ENCODE data around the gene ELOA.
A peak's percentile ranks its signal among the peaks of the same experiment; 100 is the strongest.
"Not testable (repeated sequence)": the region's sequence is repeated elsewhere in the genome, so short reads cannot be mapped to it uniquely, and the experiment has no call there.

The ELOA gene

GRCh38 chr1:23719162-23719820 is 24.0 kb upstream of the ELOA start:
- Mint-ChIP-seq H3K27me3 (no peaks in the 10 kb centered on the region), H3K4me1 (ENCODE audit: low read depth) (peaks cover 30% of the 10 kb centered on the region), H3K4me3 (no peak overlapping the region), H3K27ac (no peak overlapping the region), H3K36me3 (ENCODE audit: low read depth) (peaks cover 2% of the 10 kb centered on the region), H3K9me3 (no peaks in the 10 kb centered on the region)
- no peak for DNase-seq

DNA sequence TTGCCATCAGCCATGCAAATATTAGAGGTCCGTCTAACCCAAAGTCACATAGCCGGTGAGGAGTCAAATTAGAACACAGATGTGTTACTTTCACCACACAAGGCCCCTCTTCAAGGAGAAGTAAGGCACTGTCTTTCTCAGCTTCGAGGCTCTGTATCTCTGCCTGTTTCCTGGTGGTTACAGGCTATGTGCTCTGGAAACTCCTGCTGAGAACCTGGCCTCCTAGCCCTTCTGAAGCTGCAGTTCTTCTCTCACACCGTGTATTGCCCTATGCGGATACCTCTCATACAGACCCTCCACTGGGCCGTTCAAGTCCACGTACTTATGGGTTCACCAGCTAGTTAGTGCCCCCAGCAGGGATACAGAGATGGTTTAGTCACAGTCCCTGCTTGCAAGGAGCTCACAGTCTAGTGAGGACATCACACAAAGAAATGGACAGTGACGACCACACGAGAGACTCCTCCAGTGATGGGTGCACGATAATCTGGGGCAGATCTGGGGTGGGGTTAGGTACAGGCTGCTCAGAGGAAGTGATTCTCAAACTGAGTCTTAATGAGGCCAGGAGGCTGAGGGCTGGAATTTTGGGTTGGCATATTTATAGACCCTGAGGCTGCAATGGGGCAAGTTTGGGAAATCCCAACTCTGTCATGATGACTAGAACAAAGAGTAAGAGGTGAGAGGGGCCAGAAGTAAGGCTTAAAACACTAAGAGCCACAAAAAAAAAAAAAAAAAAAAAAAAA is 22.8 kb upstream of the ELOA start:
- H3K4me3 Mint-ChIP-seq, result peak overlapping the region; percentile 30
- H3K9me3 Mint-ChIP-seq, result no peaks in the 10 kb centered on the region
- peaks cover 2% of the 10 kb centered on the region for H3K36me3 Mint-ChIP-seq (ENCODE audit: low read depth)
- H3K4me1 Mint-ChIP-seq (ENCODE audit: low read depth), result peaks cover 30% of the 10 kb centered on the region
- peak overlapping the region; percentile 82 for H3K27ac Mint-ChIP-seq
- DNase-seq, result no peak
- no peaks in the 10 kb centered on the region for H3K27me3 Mint-ChIP-seq

DNA sequence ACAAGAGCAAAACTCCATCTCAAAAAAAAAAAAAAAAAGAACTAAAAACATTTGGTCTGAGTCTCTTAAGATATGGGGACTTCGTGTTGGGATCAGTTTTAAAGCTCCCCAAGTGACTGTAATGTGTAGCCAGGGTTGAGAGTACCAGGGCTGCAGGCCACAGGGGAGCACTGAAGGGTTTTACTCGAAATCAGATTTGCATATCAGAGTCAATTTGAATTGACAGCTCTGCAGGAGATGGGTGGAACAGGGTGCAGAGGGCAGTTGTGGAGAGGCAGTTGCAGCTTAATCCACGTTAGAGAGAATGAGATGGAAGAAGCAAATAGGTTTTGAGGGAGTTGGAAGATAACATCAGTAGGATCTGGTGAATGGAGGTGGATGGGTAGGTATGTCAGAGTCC is 20.6 kb upstream of the ELOA start:
- no peak for DNase-seq
- Mint-ChIP-seq H3K27me3 (no peaks in the 10 kb centered on the region), H3K9me3 (no peaks in the 10 kb centered on the region), H3K36me3 (ENCODE audit: low read depth) (no peaks in the 10 kb centered on the region), H3K4me3 (no peak overlapping the region), H3K27ac (no peak overlapping the region), H3K4me1 (ENCODE audit: low read depth) (peaks cover 30% of the 10 kb centered on the region)

GRCh38 chr1:23726686-23727085 is 16.6 kb upstream of the ELOA start:
- no peaks in the 10 kb centered on the region for H3K9me3 Mint-ChIP-seq
- peaks cover 10% of the 10 kb centered on the region for H3K4me1 Mint-ChIP-seq (ENCODE audit: low read depth)
- H3K36me3 Mint-ChIP-seq (ENCODE audit: low read depth), result no peaks in the 10 kb centered on the region
- no peak overlapping the region for H3K27ac Mint-ChIP-seq
- H3K27me3 Mint-ChIP-seq, result no peaks in the 10 kb centered on the region
- H3K4me3 Mint-ChIP-seq, result no peak overlapping the region
- no peak for DNase-seq

DNA sequence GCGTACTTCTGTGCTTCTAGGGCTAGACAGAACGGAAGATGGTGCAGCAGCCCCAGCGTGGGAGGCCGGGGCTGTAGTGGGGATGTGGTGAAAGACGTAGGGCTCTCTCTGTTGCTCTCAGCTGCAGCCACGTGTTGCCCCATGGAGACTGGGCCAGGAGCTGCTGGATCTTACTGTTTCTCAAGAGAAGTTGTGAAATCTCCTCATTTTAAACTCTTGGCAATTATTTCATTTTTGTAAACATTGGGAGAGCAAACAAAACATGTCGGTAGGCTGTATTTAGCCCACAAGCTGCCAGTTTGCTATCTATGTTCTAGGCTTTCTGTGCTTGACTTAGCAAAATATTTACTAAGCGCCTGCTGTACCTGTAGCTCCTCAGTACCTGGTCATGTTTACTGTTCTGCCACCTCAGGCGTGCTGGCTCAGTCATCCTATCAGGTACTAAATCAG is 15.9 kb upstream of the ELOA start:
- no peak overlapping the region for H3K4me3 Mint-ChIP-seq
- no peak overlapping the region for H3K27ac Mint-ChIP-seq
- no peaks in the 10 kb centered on the region for H3K27me3 Mint-ChIP-seq
- no peaks in the 10 kb centered on the region for H3K9me3 Mint-ChIP-seq
- no peak for DNase-seq
- no peaks in the 10 kb centered on the region for H3K36me3 Mint-ChIP-seq (ENCODE audit: low read depth)
- H3K4me1 Mint-ChIP-seq (ENCODE audit: low read depth), result peaks cover 13% of the 10 kb centered on the region

GRCh38 chr1:23732363-23733224 is 10.7 kb upstream of the ELOA start:
- H3K4me3 Mint-ChIP-seq, result no peak overlapping the region
- no peaks in the 10 kb centered on the region for H3K9me3 Mint-ChIP-seq
- no peaks in the 10 kb centered on the region for H3K36me3 Mint-ChIP-seq (ENCODE audit: low read depth)
- DNase-seq, result no peak
- H3K27me3 Mint-ChIP-seq, result no peaks in the 10 kb centered on the region
- no peak overlapping the region for H3K27ac Mint-ChIP-seq
- H3K4me1 Mint-ChIP-seq (ENCODE audit: low read depth), result peaks cover 24% of the 10 kb centered on the region

GRCh38 chr1:23733281-23733680 is 10.0 kb upstream of the ELOA start:
- not testable (repeated sequence) for H3K4me3 Mint-ChIP-seq; H3K9me3 Mint-ChIP-seq; DNase-seq; H3K27me3 Mint-ChIP-seq; H3K36me3 Mint-ChIP-seq (ENCODE audit: low read depth); H3K27ac Mint-ChIP-seq
- peaks cover 23% of the 10 kb centered on the region for H3K4me1 Mint-ChIP-seq (ENCODE audit: low read depth)

GRCh38 chr1:23736437-23737134 is 6.7 kb upstream of the ELOA start:
- Mint-ChIP-seq H3K4me3 (no peak overlapping the region), H3K9me3 (no peaks in the 10 kb centered on the region), H3K27me3 (no peaks in the 10 kb centered on the region), H3K27ac (peak overlapping the region; percentile 11), H3K36me3 (ENCODE audit: low read depth) (no peaks in the 10 kb centered on the region), H3K4me1 (ENCODE audit: low read depth) (peaks cover 19% of the 10 kb centered on the region)
- no peak for DNase-seq

DNA sequence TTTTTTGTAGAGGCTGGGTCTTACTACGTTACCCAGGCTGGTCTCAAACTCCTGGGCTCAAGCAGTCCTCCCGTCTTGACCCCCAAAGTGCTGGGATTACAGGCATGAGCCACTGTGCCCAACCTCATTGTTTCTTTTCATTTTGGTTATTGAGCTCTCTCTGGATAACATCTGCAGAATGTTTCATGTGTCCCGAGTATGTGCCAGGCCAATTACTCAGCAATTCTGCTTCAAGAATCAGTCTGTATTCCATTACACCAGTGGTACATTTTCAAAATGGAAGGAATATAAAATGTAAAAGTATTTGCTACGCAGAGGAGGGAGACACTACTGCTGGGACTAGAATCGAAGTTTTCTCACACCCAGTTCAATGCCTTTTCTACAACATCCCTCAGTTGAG is 1.7 kb upstream of the ELOA start:
- Mint-ChIP-seq H3K27me3 (no peaks in the 10 kb centered on the region), H3K36me3 (ENCODE audit: low read depth) (peaks cover 27% of the 10 kb centered on the region), H3K27ac (no peak overlapping the region), H3K9me3 (no peaks in the 10 kb centered on the region), H3K4me1 (ENCODE audit: low read depth) (peaks cover 34% of the 10 kb centered on the region), H3K4me3 (no peak overlapping the region)
- no peak for DNase-seq

- no peaks in the 10 kb centered on the region for H3K27me3 Mint-ChIP-seq
- peak overlapping the region; percentile 86 for H3K4me3 Mint-ChIP-seq
- DNase-seq, result peak; percentile 80
- peak overlapping the region; percentile 88 for H3K27ac Mint-ChIP-seq
- no peaks in the 10 kb centered on the region for H3K9me3 Mint-ChIP-seq
- H3K4me1 Mint-ChIP-seq (ENCODE audit: low read depth), result peaks cover 40% of the 10 kb centered on the region
- H3K36me3 Mint-ChIP-seq (ENCODE audit: low read depth), result peaks cover 39% of the 10 kb centered on the region
These were observed 493 bp upstream of the ELOA start for GRCh38 chr1:23742670-23743286.

- Mint-ChIP-seq H3K9me3 (no peaks in the 10 kb centered on the region), H3K27ac (peak overlapping the region; percentile 47), H3K4me3 (peak overlapping the region; percentile 87), H3K36me3 (ENCODE audit: low read depth) (peaks cover 63% of the 10 kb centered on the region), H3K4me1 (ENCODE audit: low read depth) (peaks cover 57% of the 10 kb centered on the region), H3K27me3 (no peaks in the 10 kb centered on the region)
- no peak for DNase-seq
These were observed 2.2 kb downstream of the ELOA start for GRCh38 chr1:23745515-23745914.

- no peak for DNase-seq
- H3K4me3 Mint-ChIP-seq, result no peak overlapping the region
- peak overlapping the region; percentile 67 for H3K27ac Mint-ChIP-seq
- H3K27me3 Mint-ChIP-seq, result no peaks in the 10 kb centered on the region
- no peaks in the 10 kb centered on the region for H3K9me3 Mint-ChIP-seq
- peaks cover 49% of the 10 kb centered on the region for H3K4me1 Mint-ChIP-seq (ENCODE audit: low read depth)
- H3K36me3 Mint-ChIP-seq (ENCODE audit: low read depth), result peaks cover 87% of the 10 kb centered on the region
These were observed 4.7 kb downstream of the ELOA start for GRCh38 chr1:23748016-23748415.

DNA sequence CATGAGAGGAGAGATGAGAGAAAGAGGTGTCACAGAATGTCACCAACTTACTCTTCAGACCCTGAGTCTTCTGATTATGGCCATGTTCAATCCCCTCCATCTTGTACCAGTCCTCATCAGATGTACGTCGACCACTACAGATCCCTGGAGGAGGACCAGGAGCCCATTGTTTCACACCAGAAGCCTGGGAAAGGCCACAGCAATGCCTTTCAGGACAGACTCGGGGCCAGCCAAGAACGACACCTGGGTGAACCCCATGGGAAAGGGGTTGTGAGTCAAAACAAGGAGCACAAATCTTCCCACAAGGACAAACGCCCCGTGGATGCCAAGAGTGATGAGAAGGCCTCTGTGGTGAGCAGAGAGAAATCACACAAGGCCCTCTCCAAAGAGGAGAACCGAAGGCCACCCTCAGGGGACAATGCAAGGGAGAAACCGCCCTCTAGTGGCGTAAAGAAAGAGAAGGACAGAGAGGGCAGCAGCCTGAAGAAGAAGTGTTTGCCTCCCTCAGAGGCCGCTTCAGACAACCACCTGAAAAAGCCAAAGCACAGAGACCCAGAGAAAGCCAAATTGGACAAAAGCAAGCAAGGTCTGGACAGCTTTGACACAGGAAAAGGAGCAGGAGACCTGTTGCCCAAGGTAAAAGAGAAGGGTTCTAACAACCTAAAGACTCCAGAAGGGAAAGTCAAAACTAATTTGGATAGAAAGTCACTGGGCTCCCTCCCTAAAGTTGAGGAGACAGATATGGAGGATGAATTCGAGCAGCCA is 8.0 kb downstream of the ELOA start:
- Mint-ChIP-seq H3K27ac (peak overlapping the region; percentile 76), H3K36me3 (ENCODE audit: low read depth) (peaks cover 95% of the 10 kb centered on the region), H3K27me3 (no peaks in the 10 kb centered on the region), H3K4me1 (ENCODE audit: low read depth) (peaks cover 33% of the 10 kb centered on the region), H3K4me3 (no peak overlapping the region), H3K9me3 (no peaks in the 10 kb centered on the region)
- DNase-seq, result peak; percentile 40
